HG03460 (cell line): ENCODE results near the gene INO80E.
"Not testable (repeated sequence)": the region's sequence is repeated elsewhere in the genome, so short reads cannot be mapped to it uniquely, and the experiment has no call there.

Source experiments
- ATAC-seq: cut with Tn5 transposase; IDR thresholded peaks from one replicate; pipeline ENCODE4 v1.9.1; 2021; ENCODE audit not compliant: unreplicated experiment

The INO80E gene

GRCh38 chr16:29995911-29996765, at the start of gene INO80E:
Gene INO80E, plus strand, starts transcription at chr16:29996241. Its CDS starts 70 bp downstream, at chr16:29996311.
- peak; percentile 89 for ATAC-seq

GRCh38 chr16:29947897-29948296, 48.1 kb upstream of the INO80E start:
- ATAC-seq = no peak

GRCh38 chr16:29950806-29951461, 45.1 kb upstream of the INO80E start:
- no peak for ATAC-seq

- ATAC-seq = no peak
These were observed 44.2 kb upstream of the INO80E start for GRCh38 chr16:29951625-29952365.

GRCh38 chr16:29958756-29959155, 37.3 kb upstream of the INO80E start:
- ATAC-seq = no peak

- ATAC-seq = no peak
These were observed 36.7 kb upstream of the INO80E start for GRCh38 chr16:29959293-29959692.

- ATAC-seq = not testable (repeated sequence)
These were observed 36.2 kb upstream of the INO80E start for GRCh38 chr16:29959821-29960220.

GRCh38 chr16:29961127-29961478, 34.9 kb upstream of the INO80E start:
- no peak for ATAC-seq

- peak; percentile 77 for ATAC-seq
These were observed 34.3 kb upstream of the INO80E start, which contains the start of gene TMEM219 for GRCh38 chr16:29961479-29962343. Gene TMEM219, plus strand, starts transcription at chr16:29962079. Its CDS starts 1,065 bp downstream, at chr16:29963144.

GRCh38 chr16:29962344-29962994, 33.6 kb upstream of the INO80E start:
- peak; percentile 5 for ATAC-seq

GRCh38 chr16:29963021-29963743, 32.9 kb upstream of the INO80E start:
- no peak for ATAC-seq

GRCh38 chr16:29968205-29968604, 27.8 kb upstream of the INO80E start:
- no peak for ATAC-seq

- no peak for ATAC-seq
These were observed 24.7 kb upstream of the INO80E start for GRCh38 chr16:29971304-29971703.

- ATAC-seq = no peak
These were observed 23.5 kb upstream of the INO80E start for GRCh38 chr16:29972500-29972899.

GRCh38 chr16:29972992-29973383, 23.1 kb upstream of the INO80E start:
- ATAC-seq = no peak

- peak; percentile 89 for ATAC-seq
These were observed 22.4 kb upstream of the INO80E start, which contains the start of gene TAOK2 for GRCh38 chr16:29973384-29974246. Gene TAOK2, plus strand, starts transcription at chr16:29973868. Its CDS starts 3,905 bp downstream, at chr16:29977773.

GRCh38 chr16:29974291-29975133, 21.5 kb upstream of the INO80E start:
- ATAC-seq = no peak
